Endothelial cell of umbilical vein (primary cell): ENCODE results near the gene DRC1. TPM values are rescaled to one million over a fixed set of nuclear protein-coding genes. Genes with fewer than 3 reads are reported as not detected.

Experiments used
- BruUV-seq: library from RNA; stranded (reverse); fragments of 400-500 nt; replicated peaks from 2 replicates; lab custom pipeline; 2021; lab: Mats Ljungman, UMichigan
- CTCF ChIA-PET: fragments of 300-600, 350-600 bp; sonication (Branson Sonifier 250); formaldehyde crosslinking; loops from one replicate; lab custom pipeline; 2021; ENCODE audit warnings: antibody characterized with exemption, inconsistent platforms; lab: Charles Lee
- POLR2A ChIA-PET: fragments of 300-600, 350-600 bp; sonication (Branson Sonifier 250); formaldehyde crosslinking; loops from one replicate; lab custom pipeline; 2021; ENCODE audit warnings: antibody characterized with exemption, inconsistent platforms; lab: Charles Lee
- DNase-seq: peaks from one replicate; pipeline ENCODE4 v3.0.0-alpha.2; 2011; ENCODE audit warnings: low read depth, low spot score
- FAIRE-seq: peaks from 2 replicates; lab custom pipeline; 2011; peaks lifted over from hg19 to GRCh38; lab: Jason Lieb, UNC
- H2AFZ ChIP-seq: 2 replicates; pipeline ENCODE4 v1.6.0; 2012; ENCODE audit warnings: low read depth, low read length, control low read depth, inconsistent platforms
- H3K27ac ChIP-seq: 2 replicates; pipeline ENCODE4 v1.5.1; 2011; ENCODE audit warnings: low read depth, mild to moderate bottlenecking, control low read depth, low read length, moderate library complexity; ENCODE audit not compliant: insufficient read depth
- H3K27me3 ChIP-seq, 2 experiments: 2 replicates each; pipeline versions ENCODE4 v1.6.0 to v1.6.1; 2011; ENCODE audit warnings: low read length in 2 of 2, mixed read lengths in 1 of 2; ENCODE audit not compliant: control insufficient read depth in 2 of 2, insufficient read depth in 2 of 2
- H3K36me3 ChIP-seq, 2 experiments: 2 replicates in 1 of 2; 3 replicates in 1 of 2; pipeline ENCODE4 v1.5.1; 2011; ENCODE audit warnings: low read length in 2 of 2, mild to moderate bottlenecking in 1 of 2, moderate library complexity in 1 of 2; ENCODE audit not compliant: control insufficient read depth in 2 of 2, insufficient read depth in 2 of 2; ENCODE audit errors: extremely low read depth in 1 of 2
- H3K4me1 ChIP-seq: 3 replicates; pipeline ENCODE4 v1.5.1; 2011; ENCODE audit warnings: mild to moderate bottlenecking, low read length; ENCODE audit not compliant: control insufficient read depth, insufficient read depth; ENCODE audit errors: extremely low read depth
- H3K4me2 ChIP-seq: 2 replicates; pipeline ENCODE4 v1.6.1; 2011; ENCODE audit warnings: low read length, control low read depth, mixed read lengths; ENCODE audit not compliant: insufficient read depth
- H3K4me3 ChIP-seq, 3 experiments: fragments of 200-600 bp in 1 of 3; sonication (generic), shearing (Covaris generic) in 1 of 3; replicated peaks in 1 of 3; 2 replicates each; pipeline ENCODE4 v1.5.1; 2011 to 2016; ENCODE audit warnings: control low read depth in 3 of 3, low read length in 3 of 3, mild to moderate bottlenecking in 2 of 3, inconsistent platforms in 1 of 3, low read depth in 1 of 3, moderate library complexity in 1 of 3; ENCODE audit not compliant: insufficient read depth in 1 of 3
- H3K79me2 ChIP-seq: 2 replicates; pipeline ENCODE4 v1.6.0; 2012; ENCODE audit warnings: low read length, inconsistent platforms; ENCODE audit not compliant: control insufficient read depth, insufficient read depth
- H3K9ac ChIP-seq: replicated peaks from 2 replicates; pipeline ENCODE3; 2011; ENCODE audit warnings: low read length, control low read depth; ENCODE audit not compliant: insufficient read depth; ENCODE audit errors: extremely low read depth
- H3K9me1 ChIP-seq: replicated peaks from 3 replicates; pipeline ENCODE4 v1.6.0; 2011; ENCODE audit warnings: mild to moderate bottlenecking, low read length; ENCODE audit not compliant: control insufficient read depth, insufficient read depth; ENCODE audit errors: extremely low read depth
- H3K9me3 ChIP-seq: replicated peaks from 2 replicates; pipeline ENCODE4 v1.5.1; 2012; ENCODE audit warnings: low read length, inconsistent platforms; ENCODE audit not compliant: control insufficient read depth, insufficient read depth
- H4K20me1 ChIP-seq: replicated peaks from 2 replicates; pipeline ENCODE3; 2011; ENCODE audit warnings: mild to moderate bottlenecking, low read length; ENCODE audit not compliant: control insufficient read depth, insufficient read depth; ENCODE audit errors: extremely low read depth
- CTCF ChIP-seq, 2 donors: IDR thresholded peaks; 1 replicate in 1 of 2; 2 replicates in 1 of 2; pipeline ENCODE4 v1.5.1; 2011; ENCODE audit warnings: low read length in 2 of 2, mild to moderate bottlenecking in 2 of 2, moderate library complexity in 2 of 2, control low read depth in 1 of 2, inconsistent platforms in 1 of 2, low read depth in 1 of 2; ENCODE audit not compliant: insufficient read depth in 1 of 2; ENCODE audit errors: extremely low read depth in 1 of 2
- EZH2 ChIP-seq: IDR thresholded peaks from 2 replicates; pipeline ENCODE4 v1.6.1; 2012; ENCODE audit warnings: borderline replicate concordance, low read depth, mild to moderate bottlenecking, moderate library complexity, low read length, inconsistent platforms; ENCODE audit not compliant: severe bottlenecking
- FOS ChIP-seq: IDR thresholded peaks from 2 replicates; pipeline ENCODE4 v1.6.1; 2011; ENCODE audit warnings: mild to moderate bottlenecking, low read length, moderate library complexity, borderline replicate concordance; ENCODE audit not compliant: insufficient read depth
- GATA2 ChIP-seq: IDR thresholded peaks from 2 replicates; pipeline ENCODE4 v1.7.0; 2011; ENCODE audit warnings: low read depth, mild to moderate bottlenecking, moderate library complexity, mixed read lengths, low read length; ENCODE audit not compliant: insufficient read length, insufficient read depth
- JUN ChIP-seq: IDR thresholded peaks from 2 replicates; pipeline ENCODE4 v1.6.1; 2011; ENCODE audit warnings: borderline replicate concordance, low read depth; ENCODE audit not compliant: insufficient read length, insufficient read depth
- MYC ChIP-seq: IDR thresholded peaks from one replicate; pipeline ENCODE4 v1.6.1; 2011; ENCODE audit warnings: mild to moderate bottlenecking, low read depth, low read length
- POLR2A ChIP-seq: IDR thresholded peaks from 2 replicates; pipeline ENCODE4 v1.6.1; 2012; ENCODE audit warnings: low read depth, mild to moderate bottlenecking, control low read depth, low read length
- POLR2AphosphoS5 ChIP-seq: IDR thresholded peaks from 2 replicates; pipeline ENCODE4 v1.6.1; 2012; ENCODE audit warnings: low read depth, mild to moderate bottlenecking, control low read depth, low read length, moderate library complexity; ENCODE audit not compliant: insufficient read depth
- dilution Hi-C: fragments of 300-500 bp; cut with MboI; formaldehyde crosslinking; loops from one replicate; pipeline ENCODE4 v1.15.0; 2019; ENCODE audit warnings: low sequenced_read_pairs; ENCODE audit not compliant: extremely low pct_ligation_motif_present
- intact Hi-C: fragments of 100-400 bp; cut with micrococcal nuclease; formaldehyde crosslinking; loops from one replicate; pipeline ENCODE4 v1.10.0; 2022
- polyA plus RNA-seq, 4 experiments: library from polyadenylated mRNA; depleted of rRNA in 3 of 4; stranded (reverse) in 3 of 4; unstranded in 1 of 4; fragments of >200 nt; gene quantifications; 2 replicates each; pipeline versions ENCODE4 v1.2.1 to v1.2.3, GENCODE V29; 2011 to 2012; ENCODE audit warnings: missing spikeins in 1 of 4
- total RNA-seq: library from RNA; stranded (reverse); gene quantifications from 2 replicates; pipeline ENCODE4 v1.2.3, GENCODE V29; 2021
- TF ChIP-seq, protein P1 (sequence below): IDR thresholded peaks from 2 replicates; pipeline ENCODE4 v1.6.1; 2011; ENCODE audit not compliant: insufficient read depth, insufficient read length

The DRC1 gene
- total and polyA plus RNA-seq, 2 donors (not counting 3 experiments of a cell fraction or from before 2014, with no cell fraction given): 0.44 TPM; not detected in 1

- Histone ChIP-seq H3K79me2 (no peaks in the 10 kb centered on the region), H3K4me2 (no peak overlapping the region), H3K9me1 (no peaks in the 10 kb centered on the region), H3K9ac (no peak overlapping the region), H4K20me1 (no peaks in the 10 kb centered on the region), H3K27ac (no peak overlapping the region), H3K36me3 (peaks cover 0 to 3% of the 10 kb centered on the region in 2 experiments), H3K4me1 (no peaks in the 10 kb centered on the region), H2AFZ (no peak overlapping the region), H3K4me3 (no peak overlapping the region), H3K9me3 (no peaks in the 10 kb centered on the region), H3K27me3 (no peaks in the 10 kb centered on the region)
- TF ChIP-seq JUN: no peak
- no peak for TF ChIP-seq GATA2
- no peak for TF ChIP-seq CTCF (IDR thresholded peaks at IDR 0.05; ENCODE audit: extremely low read depth in 1 of 2, insufficient read depth in 1 of 2, low read depth in 1 of 2, low read length in 2 of 2)
- TF ChIP-seq, protein P1, sequence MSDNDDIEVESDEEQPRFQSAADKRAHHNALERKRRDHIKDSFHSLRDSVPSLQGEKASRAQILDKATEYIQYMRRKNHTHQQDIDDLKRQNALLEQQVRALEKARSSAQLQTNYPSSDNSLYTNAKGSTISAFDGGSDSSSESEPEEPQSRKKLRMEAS: no peak
- TF ChIP-seq FOS: no peak
- no peak for TF ChIP-seq POLR2A
- TF ChIP-seq MYC: no peak
- no peak for TF ChIP-seq EZH2
- no peak for TF ChIP-seq POLR2AphosphoS5
- dilution Hi-C loops: no loop called here
- intact Hi-C loops: no loop called here
- POLR2A ChIA-PET: no interaction called here
- DNase-seq (no peak), FAIRE-seq (no peak)
- CTCF ChIA-PET: interaction anchor here (0.9 to 1.1 kb wide), 2 partner anchors 8 to 193 kb away, joined by 3 read pairs; no protein-coding TSS in a partner anchor
- BruUV-seq: no TSS peak
Measured at GRCh38 chr2:26384597-26384996, 17.1 kb upstream of the DRC1 start.
